Lung (tissue), 12 donors: ENCODE results near the gene SLC25A20. TPM values are rescaled to one million over a fixed set of nuclear protein-coding genes. Genes with fewer than 3 reads are reported as not detected.
A peak's percentile ranks its signal among the peaks of the same experiment; 100 is the strongest.

Experiments used
- ATAC-seq: fragments of 200-7000 bp; cut with Tn5 transposase; one replicate; pipeline ENCODE4 v1.9.1; 2020; ENCODE audit warnings: moderate number of reproducible peaks; ENCODE audit not compliant: insufficient read depth, low FRiP score
- DNase-seq, 3 donors: peaks; one replicate each; pipeline ENCODE4 v3.0.0-alpha.2; 2013 to 2017
- H3K27ac ChIP-seq, 2 donors: one replicate each; pipeline ENCODE4 v1.5.1; 2013; ENCODE audit warnings: mild to moderate bottlenecking in 2 of 2, moderate library complexity in 2 of 2, control low read depth in 1 of 2, inconsistent platforms in 1 of 2, low read depth in 1 of 2, low read length in 1 of 2
- H3K27me3 ChIP-seq, 3 donors: one replicate each; pipeline ENCODE4 v1.5.1; 2013; ENCODE audit warnings: low read length in 2 of 3; ENCODE audit not compliant: control insufficient read depth in 3 of 3, insufficient read depth in 3 of 3
- H3K36me3 ChIP-seq, 4 donors: one replicate each; pipeline ENCODE4 v1.5.1; 2013; ENCODE audit warnings: low read length in 4 of 4, mild to moderate bottlenecking in 1 of 4, moderate library complexity in 1 of 4; ENCODE audit not compliant: control insufficient read depth in 4 of 4, insufficient read depth in 4 of 4
- H3K4me1 ChIP-seq, 5 donors: one replicate each; pipeline ENCODE4 v1.5.1; 2013; ENCODE audit warnings: low read length in 5 of 5, mild to moderate bottlenecking in 2 of 5, moderate library complexity in 1 of 5; ENCODE audit not compliant: control insufficient read depth in 5 of 5, insufficient read depth in 5 of 5
- H3K4me3 ChIP-seq: one replicate; pipeline ENCODE4 v1.5.1; 2013; ENCODE audit warnings: mild to moderate bottlenecking, control low read depth, moderate library complexity
- H3K9ac ChIP-seq, 2 donors: one replicate each; pipeline ENCODE4 v1.5.1; 2013; ENCODE audit warnings: low read length in 2 of 2, control low read depth in 1 of 2; ENCODE audit not compliant: insufficient read depth in 1 of 2
- H3K9me3 ChIP-seq, 4 donors: one replicate each; pipeline ENCODE4 v1.5.1; 2013; ENCODE audit warnings: low read length in 3 of 4, mild to moderate bottlenecking in 1 of 4, moderate library complexity in 1 of 4; ENCODE audit not compliant: control insufficient read depth in 4 of 4, insufficient read depth in 3 of 4
- WGBS, 2 donors: extraction: QIAGEN DNeasy Blood & Tissue Kit; methylation state at CpG; one replicate each; pipeline ENCODE4 v1.1.7; 2013; 5-methylcytosine and 5-hydroxymethylcytosine counted together
- polyA plus RNA-seq, 2 donors: library from polyadenylated mRNA; stranded (reverse); fragments of 200-250 nt; gene quantifications; one replicate each; pipeline ENCODE4 v1.2.1, GENCODE V29; 2013
- total RNA-seq, 2 donors: library from RNA; depleted of rRNA in 1 of 2; stranded (reverse); fragments of >200 nt in 1 of 2; gene quantifications; one replicate each; pipeline ENCODE4 v1.2.1, GENCODE V29; 2014 to 2021
- TF ChIP-seq, protein P1 (sequence below): IDR thresholded peaks from 2 replicates; pipeline ENCODE4 v1.5.1; 2012; ENCODE audit warnings: mild to moderate bottlenecking; ENCODE audit errors: control extremely low read depth, extremely low read depth
- donor health status: control.
- donor health status: control.
- donor health status: Bipolar disorder and iron deficiency.
- donor health status: healthy.
- donor health status: DM: yes; HTN: yes; CAD: no.

The SLC25A20 gene
- total and polyA plus RNA-seq, 4 donors = 8.1 to 19.3 (median 14.6) TPM

DNA sequence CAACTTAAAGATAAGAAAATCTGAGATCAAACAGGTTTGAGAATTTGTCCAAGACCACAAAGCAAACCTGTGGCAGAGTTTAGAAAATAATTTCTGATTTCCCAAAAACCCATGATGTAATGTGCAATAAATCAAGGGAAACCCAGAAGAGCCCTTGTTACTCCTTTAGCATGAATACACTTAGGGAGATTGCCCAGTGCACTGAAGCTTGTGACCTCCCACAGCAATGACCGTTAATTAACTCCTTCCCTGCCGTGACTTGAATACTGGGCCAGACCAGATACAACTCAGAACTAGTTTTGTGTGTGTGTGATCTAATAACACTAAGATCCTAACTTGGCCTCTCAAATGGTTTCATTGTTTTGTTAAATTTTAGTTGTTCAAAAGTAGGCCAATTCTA, 53.5 kb downstream of the SLC25A20 start:
- TF ChIP-seq, protein P1, sequence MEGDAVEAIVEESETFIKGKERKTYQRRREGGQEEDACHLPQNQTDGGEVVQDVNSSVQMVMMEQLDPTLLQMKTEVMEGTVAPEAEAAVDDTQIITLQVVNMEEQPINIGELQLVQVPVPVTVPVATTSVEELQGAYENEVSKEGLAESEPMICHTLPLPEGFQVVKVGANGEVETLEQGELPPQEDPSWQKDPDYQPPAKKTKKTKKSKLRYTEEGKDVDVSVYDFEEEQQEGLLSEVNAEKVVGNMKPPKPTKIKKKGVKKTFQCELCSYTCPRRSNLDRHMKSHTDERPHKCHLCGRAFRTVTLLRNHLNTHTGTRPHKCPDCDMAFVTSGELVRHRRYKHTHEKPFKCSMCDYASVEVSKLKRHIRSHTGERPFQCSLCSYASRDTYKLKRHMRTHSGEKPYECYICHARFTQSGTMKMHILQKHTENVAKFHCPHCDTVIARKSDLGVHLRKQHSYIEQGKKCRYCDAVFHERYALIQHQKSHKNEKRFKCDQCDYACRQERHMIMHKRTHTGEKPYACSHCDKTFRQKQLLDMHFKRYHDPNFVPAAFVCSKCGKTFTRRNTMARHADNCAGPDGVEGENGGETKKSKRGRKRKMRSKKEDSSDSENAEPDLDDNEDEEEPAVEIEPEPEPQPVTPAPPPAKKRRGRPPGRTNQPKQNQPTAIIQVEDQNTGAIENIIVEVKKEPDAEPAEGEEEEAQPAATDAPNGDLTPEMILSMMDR = no peak
- DNase-seq = peak in 2 of 3 donors; percentile 8 to 29
- no peaks in the 10 kb centered on the region for H3K27me3 ChIP-seq
- peaks cover 0 to 16% (median 5%) of the 10 kb centered on the region in 5 donors for H3K4me1 ChIP-seq
- no peak overlapping the region for H3K9ac ChIP-seq
- H3K4me3 ChIP-seq = no peak overlapping the region
- ATAC-seq = no peak
- 53 to 73% methylated on average over 2 of the region's 2 CpGs for WGBS, 2 donors
- no peaks in the 10 kb centered on the region for H3K9me3 ChIP-seq
- no peak overlapping the region for H3K27ac ChIP-seq
- no peaks in the 10 kb centered on the region for H3K36me3 ChIP-seq

DNA sequence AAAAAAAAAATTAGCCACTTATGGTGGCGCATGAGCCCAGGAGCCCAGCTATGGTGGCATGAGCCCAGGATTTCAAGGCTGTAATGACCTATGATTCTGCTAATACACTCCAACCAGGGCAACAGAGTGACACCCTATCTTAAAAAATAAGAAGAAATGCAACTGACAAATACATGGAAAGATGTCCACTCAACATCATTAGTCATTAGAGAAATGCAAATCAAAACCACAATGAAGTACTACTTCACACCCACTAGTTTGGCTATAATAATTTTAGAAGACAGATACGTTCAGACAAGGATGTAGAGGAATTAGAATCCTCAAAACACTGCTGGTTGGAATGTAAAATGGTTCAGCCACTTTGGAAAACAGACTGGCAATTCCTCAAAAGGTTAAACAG, 61.5 kb downstream of the SLC25A20 start:
- Histone ChIP-seq H3K9me3 (no peaks in the 10 kb centered on the region), H3K9ac (no peak overlapping the region), H3K27ac (no peak overlapping the region), H3K36me3 (peaks cover 0 to 2% (median 0%) of the 10 kb centered on the region in 4 donors), H3K4me1 (peaks cover 0 to 3% (median 0%) of the 10 kb centered on the region in 5 donors), H3K4me3 (no peak overlapping the region), H3K27me3 (no peaks in the 10 kb centered on the region)
- DNase-seq (no peak), ATAC-seq (no peak)
- WGBS, 2 donors = 76 to 89% methylated on average over 2 of the region's 2 CpGs
- TF ChIP-seq, protein P1 = no peak

DNA sequence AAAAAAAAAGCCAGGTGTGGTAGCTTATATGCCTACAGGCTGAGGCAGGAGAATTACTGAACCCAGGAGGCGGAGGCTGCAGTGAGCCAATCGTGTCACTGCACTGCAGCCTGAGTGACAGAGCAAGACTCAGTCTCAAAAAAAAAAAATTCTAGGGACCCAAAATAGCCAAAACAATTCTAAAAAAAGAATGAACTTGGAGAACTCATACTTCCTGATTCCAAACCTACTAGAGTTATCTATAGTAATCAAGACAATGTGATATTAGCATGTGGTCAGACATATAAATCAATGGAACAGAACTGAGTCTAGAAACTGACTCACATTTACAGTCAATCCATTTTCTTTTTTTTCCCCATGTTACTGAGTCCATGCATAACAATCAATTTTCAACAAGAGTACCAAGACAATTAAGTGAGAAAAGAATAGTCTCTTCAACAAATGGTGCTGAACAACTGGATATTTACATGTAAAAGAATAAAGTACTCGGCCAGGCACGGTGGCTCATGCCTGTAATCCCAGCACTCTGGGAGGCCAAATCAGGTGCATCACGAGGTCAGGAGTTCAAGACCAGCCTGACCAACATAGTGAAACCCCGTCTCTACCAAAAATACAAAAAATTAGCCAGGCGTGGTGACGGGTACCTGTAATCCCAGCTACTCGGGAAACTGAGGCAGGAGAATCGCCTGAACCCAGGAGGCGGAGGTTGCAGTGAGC, 62.9 kb downstream of the SLC25A20 start:
- no peaks in the 10 kb centered on the region for H3K27me3 ChIP-seq
- no peak for DNase-seq
- TF ChIP-seq, protein P1 = no peak
- no peak for ATAC-seq
- no peak overlapping the region for H3K9ac ChIP-seq
- no peak overlapping the region for H3K27ac ChIP-seq
- H3K4me3 ChIP-seq = no peak overlapping the region
- peaks cover 0 to 2% (median 0%) of the 10 kb centered on the region in 4 donors for H3K36me3 ChIP-seq
- H3K9me3 ChIP-seq = no peaks in the 10 kb centered on the region
- H3K4me1 ChIP-seq = peaks cover 0 to 3% (median 0%) of the 10 kb centered on the region in 5 donors
- WGBS, 2 donors = 95% methylated on average over 11 of the region's 11 CpGs
